MM.1S (cell line): ENCODE data around the gene MAGEB16.

Experiments
- DNase-seq: peaks from one replicate; pipeline ENCODE4 v3.0.0-alpha.2; 2015
- H2AFZ ChIP-seq: fragments of 300-600 bp; sonication (generic); 2 replicates; pipeline ENCODE4 v1.6.0; 2016; ENCODE audit warnings: antibody characterized with exemption, low read length
- H3F3A ChIP-seq: fragments of 300-600 bp; sonication (generic); 2 replicates; pipeline ENCODE4 v1.6.1; 2016; ENCODE audit warnings: mild to moderate bottlenecking, antibody characterized with exemption, low read length, moderate library complexity, mixed read lengths; ENCODE audit not compliant: insufficient read depth
- H3K27ac ChIP-seq: fragments of 300-600 bp; sonication (generic); 2 replicates; pipeline ENCODE4 v1.5.1; 2016; ENCODE audit warnings: mild to moderate bottlenecking, low read length
- H3K27me3 ChIP-seq: fragments of 300-600 bp; sonication (generic); replicated peaks from 2 replicates; pipeline ENCODE4 v1.6.0; 2016; ENCODE audit warnings: low read length; ENCODE audit not compliant: insufficient read depth
- H3K36me3 ChIP-seq: fragments of 300-600 bp; sonication (generic); replicated peaks from 2 replicates; pipeline ENCODE4 v1.6.1; 2016; ENCODE audit warnings: mild to moderate bottlenecking, low read length, mixed read lengths; ENCODE audit not compliant: insufficient read depth
- H3K4me1 ChIP-seq: fragments of 300-600 bp; sonication (generic); 2 replicates; pipeline ENCODE4 v1.6.1; 2016; ENCODE audit warnings: low read length, mixed read lengths
- H3K4me2 ChIP-seq: fragments of 300-600 bp; sonication (generic); 2 replicates; pipeline ENCODE4 v1.6.0; 2016; ENCODE audit warnings: low read depth, low read length
- H3K4me3 ChIP-seq: fragments of 300-600 bp; sonication (generic); 2 replicates; pipeline ENCODE4 v1.5.1; 2016; ENCODE audit warnings: low read length, mixed read lengths
- H3K79me2 ChIP-seq: fragments of 300-600 bp; sonication (generic); 2 replicates; pipeline ENCODE4 v1.6.1; 2016; ENCODE audit warnings: mixed run types, low read length, mixed read lengths
- H3K9ac ChIP-seq: fragments of 300-600 bp; sonication (generic); 2 replicates; pipeline ENCODE4 v1.6.1; 2016; ENCODE audit warnings: low read length, mixed read lengths
- H3K9me2 ChIP-seq: fragments of 300-600 bp; sonication (generic); replicated peaks from 2 replicates; pipeline ENCODE4 v1.6.1; 2016; ENCODE audit warnings: mild to moderate bottlenecking, low read length, mixed read lengths; ENCODE audit not compliant: insufficient read depth
- H3K9me3 ChIP-seq: fragments of 300-600 bp; sonication (generic); replicated peaks from 2 replicates; pipeline ENCODE4 v1.6.1; 2016; ENCODE audit warnings: mild to moderate bottlenecking, low read length, mixed read lengths; ENCODE audit not compliant: insufficient read depth
- H4K20me1 ChIP-seq: fragments of 300-600 bp; sonication (generic); 2 replicates; pipeline ENCODE4 v1.6.1; 2016; ENCODE audit warnings: mild to moderate bottlenecking, low read length, moderate library complexity, mixed read lengths; ENCODE audit not compliant: insufficient read depth
- CTCF ChIP-seq: fragments of 300-600 bp; sonication (generic); IDR thresholded peaks from 2 replicates; pipeline ENCODE4 v1.5.1; 2016; ENCODE audit warnings: antibody characterized with exemption, low read length, mixed read lengths
- EZH2 ChIP-seq: fragments of 300-600 bp; sonication (generic); optimal IDR thresholded peaks from 2 replicates; pipeline ENCODE3; 2017; ENCODE audit warnings: low read depth, mild to moderate bottlenecking, antibody characterized with exemption, low read length, mixed read lengths
- EZH2phosphoT487 ChIP-seq: fragments of 300-600 bp; sonication (generic); IDR thresholded peaks from 2 replicates; pipeline ENCODE4 v1.6.1; 2018; ENCODE audit warnings: antibody characterized with exemption, low read length

MAGEB16 gene

GRCh38 chrX:35841872-35842271 lies 43.7 kb downstream of the MAGEB16 start:
- Histone ChIP-seq H3K4me1 (no peaks in the 10 kb centered on the region), H3K4me2 (no peak overlapping the region), H3K27me3 (no peaks in the 10 kb centered on the region), H3K4me3 (no peak overlapping the region), H3K9ac (no peak overlapping the region), H4K20me1 (no peaks in the 10 kb centered on the region), H3F3A (no peaks in the 10 kb centered on the region), H2AFZ (no peak overlapping the region), H3K9me3 (no peaks in the 10 kb centered on the region), H3K36me3 (no peaks in the 10 kb centered on the region), H3K27ac (no peak overlapping the region), H3K79me2 (no peaks in the 10 kb centered on the region), H3K9me2 (no peaks in the 10 kb centered on the region)
- TF ChIP-seq EZH2phosphoT487 (no peak), EZH2 (no peak), CTCF (no peak)
- DNase-seq: no peak

- Histone ChIP-seq H3K79me2 (no peaks in the 10 kb centered on the region), H3K4me2 (no peak overlapping the region), H3K9me3 (no peaks in the 10 kb centered on the region), H3K27ac (no peak overlapping the region), H3K27me3 (no peaks in the 10 kb centered on the region), H2AFZ (no peak overlapping the region), H3K36me3 (no peaks in the 10 kb centered on the region), H3K9ac (no peak overlapping the region), H3K4me1 (no peaks in the 10 kb centered on the region), H3K4me3 (no peak overlapping the region), H4K20me1 (no peaks in the 10 kb centered on the region), H3K9me2 (no peaks in the 10 kb centered on the region), H3F3A (no peaks in the 10 kb centered on the region)
- DNase-seq: peak; percentile 36
- no peak for TF ChIP-seq EZH2
- TF ChIP-seq EZH2phosphoT487: no peak
- no peak for TF ChIP-seq CTCF
Observed at GRCh38 chrX:35842674-35843073, 44.5 kb downstream of the MAGEB16 start.

GRCh38 chrX:35847736-35848135 lies 49.6 kb downstream of the MAGEB16 start:
- no peaks in the 10 kb centered on the region for H3K36me3 ChIP-seq
- no peaks in the 10 kb centered on the region for H3K27me3 ChIP-seq
- H3K9me2 ChIP-seq: no peaks in the 10 kb centered on the region
- H4K20me1 ChIP-seq: no peaks in the 10 kb centered on the region
- H3K4me3 ChIP-seq: no peak overlapping the region
- H3K27ac ChIP-seq: no peak overlapping the region
- no peaks in the 10 kb centered on the region for H3K9me3 ChIP-seq
- TF ChIP-seq EZH2 (no peak), CTCF (no peak), EZH2phosphoT487 (no peak)
- H3K79me2 ChIP-seq: no peaks in the 10 kb centered on the region
- H3K9ac ChIP-seq: no peak overlapping the region
- no peak overlapping the region for H2AFZ ChIP-seq
- no peak for DNase-seq
- no peaks in the 10 kb centered on the region for H3K4me1 ChIP-seq
- H3F3A ChIP-seq: no peaks in the 10 kb centered on the region
- no peak overlapping the region for H3K4me2 ChIP-seq
